ENCODE results near the gene LSM5.

Gene LSM5

DNA sequence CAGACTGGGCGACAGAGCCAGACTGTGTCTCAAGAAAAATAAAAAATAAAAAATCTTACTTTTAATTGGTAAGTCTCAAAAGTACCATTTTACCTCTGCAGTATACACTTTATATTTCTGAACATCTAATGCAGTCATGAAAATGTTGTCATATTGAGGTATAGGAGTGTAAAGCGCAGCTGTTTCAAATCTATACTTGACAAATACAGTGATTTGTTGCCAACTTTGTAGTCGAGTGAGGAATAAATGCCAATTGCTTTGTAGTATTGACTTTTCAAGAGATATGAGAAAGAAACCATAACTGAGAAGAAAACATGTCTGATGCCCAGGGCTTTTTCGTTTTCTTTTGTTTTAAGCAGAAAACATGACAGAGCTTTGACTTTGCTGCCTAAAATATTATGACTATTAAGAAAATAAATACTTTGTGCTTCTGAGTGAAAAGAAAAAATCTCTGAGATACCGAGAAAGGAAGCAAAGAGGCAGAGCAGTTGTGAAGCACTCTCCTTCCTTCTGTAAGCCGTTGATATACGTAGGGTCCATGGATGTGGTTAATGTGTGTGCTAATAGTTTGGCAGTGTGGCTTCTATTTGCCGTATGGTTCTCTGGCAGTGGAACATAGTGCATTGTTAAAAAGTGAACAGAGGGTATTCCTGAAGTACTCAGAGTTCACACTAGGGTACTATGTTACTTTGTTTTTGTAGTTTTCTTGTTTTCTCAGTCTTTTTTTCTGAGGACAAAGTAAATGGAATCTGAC, 43.3 kb upstream of the LSM5 start:
- H3K4me3 ChIP-seq (replicated peaks; ENCODE audit: low read depth, low read length), result no peak overlapping the region
- DNase-seq (ENCODE audit: low read depth), result peak; percentile 70
- TF ChIP-seq, protein P1, sequence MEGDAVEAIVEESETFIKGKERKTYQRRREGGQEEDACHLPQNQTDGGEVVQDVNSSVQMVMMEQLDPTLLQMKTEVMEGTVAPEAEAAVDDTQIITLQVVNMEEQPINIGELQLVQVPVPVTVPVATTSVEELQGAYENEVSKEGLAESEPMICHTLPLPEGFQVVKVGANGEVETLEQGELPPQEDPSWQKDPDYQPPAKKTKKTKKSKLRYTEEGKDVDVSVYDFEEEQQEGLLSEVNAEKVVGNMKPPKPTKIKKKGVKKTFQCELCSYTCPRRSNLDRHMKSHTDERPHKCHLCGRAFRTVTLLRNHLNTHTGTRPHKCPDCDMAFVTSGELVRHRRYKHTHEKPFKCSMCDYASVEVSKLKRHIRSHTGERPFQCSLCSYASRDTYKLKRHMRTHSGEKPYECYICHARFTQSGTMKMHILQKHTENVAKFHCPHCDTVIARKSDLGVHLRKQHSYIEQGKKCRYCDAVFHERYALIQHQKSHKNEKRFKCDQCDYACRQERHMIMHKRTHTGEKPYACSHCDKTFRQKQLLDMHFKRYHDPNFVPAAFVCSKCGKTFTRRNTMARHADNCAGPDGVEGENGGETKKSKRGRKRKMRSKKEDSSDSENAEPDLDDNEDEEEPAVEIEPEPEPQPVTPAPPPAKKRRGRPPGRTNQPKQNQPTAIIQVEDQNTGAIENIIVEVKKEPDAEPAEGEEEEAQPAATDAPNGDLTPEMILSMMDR (IDR thresholded peaks at IDR 0.05; ENCODE audit: low read length, missing control alignments), result no peak

GRCh38 chr7:32532716-32533115, 42.5 kb upstream of the LSM5 start:
- TF ChIP-seq, protein P1 (IDR thresholded peaks at IDR 0.05; ENCODE audit: low read length, missing control alignments), result no peak
- no peak overlapping the region for H3K4me3 ChIP-seq (replicated peaks; ENCODE audit: low read depth, low read length)
- DNase-seq (ENCODE audit: low read depth), result no peak

- TF ChIP-seq, protein P1 (IDR thresholded peaks at IDR 0.05; ENCODE audit: low read length, missing control alignments), result no peak
- DNase-seq (ENCODE audit: low read depth), result no peak
These were observed 41.9 kb upstream of the LSM5 start for GRCh38 chr7:32532086-32532485.

DNA sequence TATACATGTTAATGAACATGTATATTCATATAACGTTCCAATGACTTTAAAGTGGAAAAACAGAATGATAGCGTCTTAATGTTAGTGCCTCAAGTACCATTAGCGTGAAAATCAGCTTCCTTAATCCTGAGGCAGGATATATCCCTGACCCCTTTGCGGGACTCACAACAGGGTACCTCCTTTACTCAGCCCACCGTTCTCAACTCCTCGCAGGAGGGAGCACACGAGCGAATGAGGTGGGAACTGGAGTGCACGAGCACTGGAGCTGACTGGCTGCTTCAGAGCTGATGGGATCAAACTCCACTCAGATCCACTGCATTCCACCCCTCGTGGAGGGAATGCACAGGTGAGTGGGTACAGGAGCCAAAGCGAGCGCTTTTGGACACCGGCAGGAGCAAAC, 41.2 kb upstream of the LSM5 start:
- no peak for DNase-seq (ENCODE audit: low read depth)
- TF ChIP-seq, protein P1 (IDR thresholded peaks at IDR 0.05; ENCODE audit: low read length, missing control alignments), result no peak
- H3K4me3 ChIP-seq (replicated peaks; ENCODE audit: low read depth, low read length), result no peak overlapping the region

More at GRCh38 chr7:32532086-32532485, 41.9 kb upstream of the LSM5 start:
- no peak overlapping the region for H3K4me3 ChIP-seq (replicated peaks; ENCODE audit: low read depth, low read length)

DNA sequence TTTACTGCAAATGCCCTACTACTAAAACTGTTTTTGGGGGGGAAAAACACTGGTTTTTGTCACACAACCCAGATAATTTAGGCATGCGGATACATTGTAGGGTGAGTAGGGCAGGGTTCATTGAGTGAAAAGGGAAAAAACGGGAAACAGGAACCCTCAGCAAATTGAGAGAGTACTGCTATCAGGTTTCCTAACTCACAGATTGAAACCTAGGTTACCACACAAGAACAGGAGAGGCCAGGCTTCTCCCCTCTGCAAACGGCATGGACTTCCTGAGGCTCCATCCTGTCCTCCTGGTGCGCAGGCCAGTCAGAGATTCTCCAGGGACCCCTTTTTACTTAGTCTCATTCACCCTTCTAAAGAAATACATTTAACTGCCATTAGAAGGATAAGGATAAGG, 35.7 kb upstream of the LSM5 start:
- TF ChIP-seq, protein P1 (IDR thresholded peaks at IDR 0.05; ENCODE audit: low read length, missing control alignments), result no peak
- H3K4me3 ChIP-seq (replicated peaks; ENCODE audit: low read depth, low read length), result no peak overlapping the region
- no peak for DNase-seq (ENCODE audit: low read depth)

DNA sequence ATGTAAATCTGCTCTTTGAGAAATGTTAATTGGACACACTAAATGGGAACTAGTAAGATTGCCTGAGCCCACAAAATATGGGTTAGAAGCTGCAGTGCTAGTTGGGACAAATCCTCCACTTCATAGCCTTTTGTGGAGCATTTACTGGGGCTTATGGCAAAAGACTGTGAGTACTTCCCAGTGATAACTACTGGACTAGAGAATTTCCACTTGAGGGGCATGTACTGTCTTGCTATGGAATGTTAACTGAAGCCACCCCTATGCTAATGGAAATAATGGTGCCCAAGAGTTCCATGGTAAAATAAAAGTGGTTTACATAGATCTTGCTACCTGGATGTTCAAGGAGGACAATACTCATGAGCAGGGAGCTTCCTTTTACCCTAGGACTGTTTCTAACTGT, 34.5 kb upstream of the LSM5 start:
- TF ChIP-seq, protein P1 (IDR thresholded peaks at IDR 0.05; ENCODE audit: low read length, missing control alignments), result no peak
- no peak overlapping the region for H3K4me3 ChIP-seq (replicated peaks; ENCODE audit: low read depth, low read length)
- DNase-seq (ENCODE audit: low read depth), result no peak

Measured in fibroblast of pulmonary artery (primary cell).